GM21786 (cell line): ENCODE measurements around the gene ZNF335.
A peak's percentile ranks its signal among the peaks of the same experiment; 100 is the strongest.
"Not testable (repeated sequence)": the region's sequence is repeated elsewhere in the genome, so short reads cannot be mapped to it uniquely, and the experiment has no call there.

Experiments used
- ATAC-seq: cut with Tn5 transposase; IDR thresholded peaks from one replicate; pipeline ENCODE4 v1.9.1; 2021; ENCODE audit not compliant: unreplicated experiment

ZNF335 gene

GRCh38 chr20:45911486-45912343 lies 60.3 kb downstream of the ZNF335 start, which contains the start of gene PLTP:
TSS of gene PLTP (minus strand) at chr20:45912155. CDS start at chr20:45911452, 703 bp downstream.
- no peak for ATAC-seq

GRCh38 chr20:45910670-45911485 lies 61.1 kb downstream of the ZNF335 start:
- ATAC-seq: peak; percentile 92

DNA sequence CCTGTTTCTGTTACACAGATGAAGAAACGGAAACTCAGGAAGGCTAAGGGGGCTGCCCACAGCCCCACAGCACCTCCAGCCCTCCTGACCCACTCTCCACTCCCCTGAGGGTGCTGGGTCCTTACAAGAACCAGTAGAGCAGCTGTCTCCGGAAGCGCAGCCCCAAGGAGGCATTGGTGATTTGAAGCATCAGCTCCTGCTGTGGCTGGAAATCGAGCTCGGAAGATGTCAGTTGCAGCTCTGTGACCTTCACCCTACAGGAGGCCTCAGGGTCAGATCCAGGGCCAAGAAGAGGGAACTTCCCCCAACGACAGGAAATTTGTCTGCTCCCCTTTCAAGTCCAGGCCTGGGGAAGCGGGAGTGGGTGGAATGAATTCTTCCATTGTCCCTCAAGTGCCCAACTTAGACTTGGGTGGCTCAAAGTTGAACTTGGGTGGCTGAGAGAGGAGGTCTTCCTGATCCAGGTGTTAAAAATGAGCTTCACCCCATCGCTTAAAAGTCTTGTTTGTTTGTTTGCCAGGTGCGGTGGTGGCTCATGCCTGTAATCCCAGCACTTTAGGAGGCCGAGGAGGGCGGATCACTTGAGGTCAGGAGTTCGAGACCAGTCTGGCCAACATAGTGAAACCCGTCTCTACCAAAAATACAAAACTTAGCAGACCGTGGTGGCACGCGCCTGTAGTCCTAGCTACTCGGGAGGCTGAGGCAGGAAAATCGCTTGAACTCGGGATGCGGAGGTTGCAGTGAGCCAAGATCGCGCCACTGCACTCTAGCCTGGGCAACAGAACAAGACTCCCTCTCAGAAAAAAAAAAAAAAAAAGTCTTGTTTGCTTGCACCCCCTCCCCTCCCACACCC lies 62.0 kb downstream of the ZNF335 start:
- no peak for ATAC-seq

- ATAC-seq: no peak
Observed at GRCh38 chr20:45909336-45909808, 62.6 kb downstream of the ZNF335 start.

GRCh38 chr20:45908084-45908483 lies 63.9 kb downstream of the ZNF335 start:
- no peak for ATAC-seq

DNA sequence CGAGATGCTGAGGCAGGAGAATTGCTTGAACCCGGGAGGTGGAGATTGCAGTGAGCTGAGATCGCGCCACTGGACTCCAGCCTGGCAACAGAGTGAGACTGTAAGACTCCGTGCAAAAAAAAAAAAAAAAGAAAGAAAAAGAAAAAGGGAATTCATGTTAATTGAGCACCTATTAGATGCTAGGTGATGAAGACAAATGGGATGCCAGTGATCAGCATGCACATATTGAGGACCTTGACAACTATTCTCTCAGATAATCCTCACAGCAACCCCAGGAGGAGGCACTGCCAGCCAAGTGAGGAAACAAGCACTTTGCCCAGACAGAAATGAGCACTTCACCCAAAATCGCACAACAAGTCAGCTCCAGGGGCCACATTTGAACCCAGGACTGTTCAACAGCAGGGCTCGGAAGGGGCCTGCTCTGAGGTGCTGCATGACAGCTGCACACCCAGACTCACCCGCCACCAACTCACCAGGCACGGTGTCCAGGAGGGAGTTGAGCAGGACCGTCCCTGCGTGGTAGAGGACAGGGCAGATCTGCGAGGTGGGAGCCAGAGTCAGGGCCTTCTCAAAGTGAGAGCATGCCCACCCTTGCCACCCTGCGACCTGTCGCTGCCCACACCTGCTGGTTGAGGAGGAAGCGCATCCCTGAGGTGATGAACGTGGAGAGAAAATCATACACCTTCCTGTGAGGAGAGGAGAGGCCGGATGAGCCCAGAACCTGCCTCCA lies 64.6 kb downstream of the ZNF335 start:
- no peak for ATAC-seq

GRCh38 chr20:45905505-45906079 lies 66.4 kb downstream of the ZNF335 start:
- no peak for ATAC-seq

- ATAC-seq: no peak
Observed at GRCh38 chr20:45904583-45905504, 67.2 kb downstream of the ZNF335 start.

- ATAC-seq: no peak
Observed at GRCh38 chr20:45902199-45902701, 69.8 kb downstream of the ZNF335 start.

- not testable (repeated sequence) for ATAC-seq
Observed at GRCh38 chr20:45901332-45901731, 70.7 kb downstream of the ZNF335 start.

DNA sequence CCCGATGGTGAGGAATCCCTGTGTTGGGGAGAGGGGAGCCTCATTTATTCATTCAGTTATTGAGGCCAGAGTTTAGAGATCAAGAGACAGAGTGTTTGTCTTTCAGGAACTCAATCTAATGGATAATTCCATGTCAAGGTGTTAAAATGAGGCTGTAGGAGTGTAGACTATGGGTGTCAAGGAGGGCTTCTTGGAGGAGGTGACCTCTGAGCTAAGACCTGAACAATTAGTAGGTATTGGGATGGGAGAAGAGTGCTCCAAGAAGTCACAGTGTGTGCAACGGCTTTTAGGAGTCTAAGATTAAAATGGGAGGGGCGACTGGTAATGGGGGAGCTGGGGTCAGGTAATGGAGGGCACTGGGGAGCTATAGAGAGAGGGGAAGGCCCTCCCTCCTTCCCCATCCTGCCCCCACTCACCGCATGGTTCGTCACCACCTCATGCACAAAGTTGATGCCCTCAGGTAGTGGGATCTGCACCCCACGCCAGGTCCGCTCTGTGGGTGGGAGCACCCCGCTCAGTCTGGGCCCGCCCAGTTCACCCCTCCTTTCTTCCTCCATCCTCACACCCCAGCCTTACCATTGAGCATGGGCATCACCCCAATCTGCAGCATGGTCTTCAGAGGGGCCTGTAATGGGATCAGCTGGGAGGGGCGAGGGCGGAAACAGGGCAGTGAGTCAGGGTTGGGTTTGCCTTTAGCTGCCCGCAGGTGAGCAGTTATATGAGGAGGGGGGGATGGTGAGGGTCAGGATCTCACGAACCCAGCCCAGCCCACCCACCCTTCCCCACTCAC lies 72.8 kb downstream of the ZNF335 start:
- no peak for ATAC-seq
